Measurements from ENCODE around the gene BLVRA.

DNA sequence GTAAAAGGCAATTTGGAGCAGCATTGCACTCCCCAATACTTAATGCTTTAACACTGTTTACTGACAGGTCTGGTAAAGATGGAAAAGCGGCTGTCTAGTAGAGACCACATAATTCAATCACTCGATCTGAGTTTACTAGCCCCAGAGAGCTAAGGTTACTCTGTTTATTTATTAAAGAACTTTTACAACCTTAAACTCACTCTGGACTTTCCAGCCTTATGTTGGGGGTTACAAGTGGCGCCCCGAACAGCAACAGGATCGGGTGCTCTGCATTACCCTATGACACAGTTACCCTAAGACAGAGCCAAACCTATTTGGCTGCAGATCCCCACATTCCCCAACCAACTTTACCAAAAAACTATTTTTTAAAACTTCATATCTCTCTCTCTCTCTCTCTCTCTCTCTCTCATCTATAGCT, 66.9 kb downstream of the BLVRA start:
- no peak for TF ChIP-seq CTCF (IDR thresholded peaks at IDR 0.05)
- no peak for TF ChIP-seq EP300 (IDR thresholded peaks at IDR 0.05)
- no peak for TF ChIP-seq POLR2A (IDR thresholded peaks at IDR 0.05)
- no peak for TF ChIP-seq POLR2AphosphoS5 (IDR thresholded peaks at IDR 0.05)

Data from suprapubic skin (tissue), 4 donors.